Osteocyte (in vitro differentiated cells): ENCODE measurements around the gene PAX2. TPM values are rescaled to one million over a fixed set of nuclear protein-coding genes. Genes with fewer than 3 reads are reported as not detected.

Experiments
- DNase-seq: peaks from one replicate; pipeline ENCODE4 v3.0.0; 2021; ENCODE audit warnings: mixed read lengths; ENCODE audit not compliant: unreplicated experiment; ENCODE audit errors: extremely low spot score
- H3K27ac Mint-ChIP-seq: one replicate; pipeline ENCODE4 v1.8.0; 2021; ENCODE audit warnings: mild to moderate bottlenecking, mixed read lengths; ENCODE audit not compliant: unreplicated experiment
- H3K27me3 Mint-ChIP-seq: one replicate; pipeline ENCODE4 v1.8.0; 2021; ENCODE audit warnings: mixed read lengths; ENCODE audit not compliant: unreplicated experiment
- H3K36me3 Mint-ChIP-seq: one replicate; pipeline ENCODE4 v1.8.0; 2021; ENCODE audit warnings: mixed read lengths; ENCODE audit not compliant: unreplicated experiment
- H3K4me1 Mint-ChIP-seq: one replicate; pipeline ENCODE4 v1.8.0; 2021; ENCODE audit warnings: mixed read lengths; ENCODE audit not compliant: unreplicated experiment
- H3K4me3 Mint-ChIP-seq: one replicate; pipeline ENCODE4 v1.8.0; 2021; ENCODE audit warnings: mild to moderate bottlenecking, moderate library complexity, mixed read lengths; ENCODE audit not compliant: unreplicated experiment
- H3K9me3 Mint-ChIP-seq: one replicate; pipeline ENCODE4 v1.8.0; 2021; ENCODE audit warnings: mixed read lengths; ENCODE audit not compliant: unreplicated experiment
- total RNA-seq: library from RNA; stranded (reverse); gene quantifications from 2 replicates; pipeline ENCODE4 v1.2.1, GENCODE V29; 2021
- TF ChIP-seq, protein P1 (sequence below): fragments of 200-600 bp; sonication (generic); IDR thresholded peaks from 2 replicates; pipeline ENCODE4 v1.5.0; 2021; ENCODE audit warnings: antibody characterized with exemption, mild to moderate bottlenecking, moderate library complexity

The PAX2 gene
- total RNA-seq, 1 donor from 2014 or later: 0.30 TPM

DNA sequence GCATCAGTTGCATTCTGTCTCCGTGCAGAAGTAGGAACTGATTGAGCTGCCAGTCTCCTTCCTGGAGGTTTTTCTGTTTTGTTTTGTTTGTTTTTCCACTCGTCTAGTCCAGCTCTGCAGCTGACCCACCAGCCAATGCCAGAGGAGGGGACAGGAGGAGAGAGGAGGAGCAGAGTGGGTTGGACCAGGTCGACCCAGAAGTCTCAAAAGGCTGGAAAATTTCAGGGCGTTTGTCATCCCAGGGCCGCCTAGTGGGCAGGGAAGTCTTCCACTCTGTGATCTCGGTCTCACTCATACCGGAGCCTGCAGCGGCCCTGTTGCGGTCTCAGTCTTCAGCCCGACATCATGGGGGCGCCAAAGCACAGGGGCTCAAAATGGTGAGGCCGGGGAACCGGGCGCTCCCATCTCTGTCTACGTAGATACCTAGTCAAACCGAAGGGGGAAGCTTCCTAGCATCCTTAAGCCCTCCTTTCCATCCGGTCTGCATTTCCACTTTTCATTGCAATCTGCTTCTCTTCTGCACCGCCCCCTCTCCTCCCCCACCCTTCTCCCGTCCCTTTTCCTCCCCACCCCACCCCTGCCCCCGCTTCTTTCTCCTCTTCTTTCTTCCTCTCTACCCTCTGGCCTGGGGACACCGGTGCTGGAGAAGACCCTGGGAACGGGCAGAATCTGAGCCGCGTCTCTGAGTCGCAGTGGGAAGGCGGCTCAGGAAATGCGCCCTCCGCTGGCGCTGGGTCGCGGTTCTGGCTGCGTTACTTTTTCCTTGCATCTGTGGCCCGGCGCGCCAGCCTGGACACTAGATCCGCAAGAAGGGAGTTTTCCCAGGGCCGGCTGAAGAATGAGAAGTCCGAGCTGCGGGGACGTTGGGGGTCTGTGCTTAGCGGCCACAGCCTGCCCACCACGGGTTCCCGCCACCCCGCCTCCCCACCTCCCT lies 16.2 kb upstream of the PAX2 start:
- Mint-ChIP-seq H3K27ac (no peak overlapping the region), H3K4me3 (peak overlapping the region; percentile 76), H3K9me3 (no peaks in the 10 kb centered on the region), H3K4me1 (peaks cover 31% of the 10 kb centered on the region), H3K36me3 (no peaks in the 10 kb centered on the region), H3K27me3 (peaks cover 86% of the 10 kb centered on the region)
- TF ChIP-seq, protein P1, sequence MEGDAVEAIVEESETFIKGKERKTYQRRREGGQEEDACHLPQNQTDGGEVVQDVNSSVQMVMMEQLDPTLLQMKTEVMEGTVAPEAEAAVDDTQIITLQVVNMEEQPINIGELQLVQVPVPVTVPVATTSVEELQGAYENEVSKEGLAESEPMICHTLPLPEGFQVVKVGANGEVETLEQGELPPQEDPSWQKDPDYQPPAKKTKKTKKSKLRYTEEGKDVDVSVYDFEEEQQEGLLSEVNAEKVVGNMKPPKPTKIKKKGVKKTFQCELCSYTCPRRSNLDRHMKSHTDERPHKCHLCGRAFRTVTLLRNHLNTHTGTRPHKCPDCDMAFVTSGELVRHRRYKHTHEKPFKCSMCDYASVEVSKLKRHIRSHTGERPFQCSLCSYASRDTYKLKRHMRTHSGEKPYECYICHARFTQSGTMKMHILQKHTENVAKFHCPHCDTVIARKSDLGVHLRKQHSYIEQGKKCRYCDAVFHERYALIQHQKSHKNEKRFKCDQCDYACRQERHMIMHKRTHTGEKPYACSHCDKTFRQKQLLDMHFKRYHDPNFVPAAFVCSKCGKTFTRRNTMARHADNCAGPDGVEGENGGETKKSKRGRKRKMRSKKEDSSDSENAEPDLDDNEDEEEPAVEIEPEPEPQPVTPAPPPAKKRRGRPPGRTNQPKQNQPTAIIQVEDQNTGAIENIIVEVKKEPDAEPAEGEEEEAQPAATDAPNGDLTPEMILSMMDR: peak; percentile 45
- DNase-seq: no peak

DNA sequence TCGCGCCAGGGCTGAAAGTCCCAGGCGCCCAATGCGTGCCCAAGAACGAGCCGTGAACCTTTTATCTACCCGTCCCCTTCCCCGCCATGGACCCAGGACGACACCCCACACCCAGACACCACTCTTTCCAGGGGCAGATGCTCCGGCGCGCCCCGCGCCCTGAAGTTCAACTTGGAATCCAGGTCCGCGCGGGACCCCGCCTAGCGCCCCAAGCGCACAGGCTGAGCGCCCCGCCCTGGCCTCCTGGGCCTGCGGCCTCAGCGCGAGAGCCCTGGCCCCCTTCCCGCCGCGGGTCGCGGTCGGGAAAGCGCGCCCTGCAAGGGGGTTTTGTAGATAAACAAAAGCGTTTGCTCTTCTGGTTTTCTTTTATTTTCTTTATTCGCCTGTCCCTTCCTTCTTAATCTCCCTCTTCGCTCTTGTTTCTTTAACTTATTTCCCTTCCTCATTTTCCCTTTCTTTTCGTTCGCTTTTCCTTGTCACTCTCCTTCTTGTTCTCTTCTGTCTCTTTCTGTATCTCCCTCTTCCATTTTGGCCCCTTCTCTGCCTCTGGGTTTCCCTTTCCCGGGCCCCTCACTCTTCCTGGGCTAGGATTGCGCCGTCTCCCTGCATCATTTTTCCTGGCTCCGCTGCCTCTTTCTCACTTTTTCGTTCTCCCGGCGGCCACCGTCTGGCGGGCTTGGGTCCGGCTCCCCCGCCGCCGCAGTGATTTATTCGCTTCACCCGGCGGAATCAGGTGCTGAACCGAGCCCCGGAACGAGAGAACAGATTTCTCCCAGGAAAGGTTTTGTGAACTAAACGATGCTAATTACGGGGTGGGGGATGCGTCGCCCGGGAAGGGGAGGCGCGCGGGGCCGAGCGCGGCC lies 15.3 kb upstream of the PAX2 start:
- Mint-ChIP-seq H3K4me3 (peak overlapping the region; percentile 76), H3K36me3 (no peaks in the 10 kb centered on the region), H3K27ac (peak overlapping the region; percentile 13), H3K9me3 (no peaks in the 10 kb centered on the region), H3K27me3 (peaks cover 93% of the 10 kb centered on the region), H3K4me1 (peaks cover 37% of the 10 kb centered on the region)
- TF ChIP-seq, protein P1: no peak
- no peak for DNase-seq

DNA sequence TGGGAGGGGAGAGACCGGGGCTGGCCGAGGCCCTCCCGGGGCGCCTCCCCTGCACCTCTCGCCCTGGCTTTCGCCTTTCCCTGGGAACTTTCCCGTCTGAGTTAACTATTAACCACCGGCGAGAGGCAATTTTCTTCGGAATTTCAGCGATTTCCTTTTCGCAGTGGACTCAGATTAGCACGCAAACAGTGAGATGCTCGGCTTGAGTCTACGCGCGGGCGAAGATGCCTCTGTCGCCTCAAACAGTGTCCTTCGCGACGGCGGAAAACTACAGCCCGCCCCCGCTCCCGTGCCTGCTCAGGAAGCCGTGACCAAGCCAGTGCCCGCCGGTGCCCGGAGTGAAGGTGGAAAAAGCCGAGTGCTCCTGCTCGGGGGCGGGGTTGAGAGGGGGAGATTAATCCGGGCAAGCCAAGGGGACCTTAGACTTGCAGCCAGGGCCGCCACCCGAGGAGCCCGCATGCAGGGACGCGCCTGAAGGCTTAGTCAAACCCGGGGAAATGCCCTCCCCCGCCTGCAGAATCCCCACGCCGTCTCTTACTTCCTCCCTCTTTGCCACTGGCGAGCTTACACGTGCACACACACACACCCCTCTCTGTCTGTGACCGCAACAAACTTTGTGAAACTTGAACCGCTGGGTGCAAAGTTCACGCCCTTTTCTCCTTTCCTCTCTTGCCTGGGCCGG lies 14.5 kb upstream of the PAX2 start:
- H3K4me3 Mint-ChIP-seq: peak overlapping the region; percentile 76
- no peak overlapping the region for H3K27ac Mint-ChIP-seq
- H3K27me3 Mint-ChIP-seq: peaks cover 90% of the 10 kb centered on the region
- H3K9me3 Mint-ChIP-seq: no peaks in the 10 kb centered on the region
- TF ChIP-seq, protein P1: no peak
- H3K36me3 Mint-ChIP-seq: no peaks in the 10 kb centered on the region
- H3K4me1 Mint-ChIP-seq: peaks cover 41% of the 10 kb centered on the region
- no peak for DNase-seq

DNA sequence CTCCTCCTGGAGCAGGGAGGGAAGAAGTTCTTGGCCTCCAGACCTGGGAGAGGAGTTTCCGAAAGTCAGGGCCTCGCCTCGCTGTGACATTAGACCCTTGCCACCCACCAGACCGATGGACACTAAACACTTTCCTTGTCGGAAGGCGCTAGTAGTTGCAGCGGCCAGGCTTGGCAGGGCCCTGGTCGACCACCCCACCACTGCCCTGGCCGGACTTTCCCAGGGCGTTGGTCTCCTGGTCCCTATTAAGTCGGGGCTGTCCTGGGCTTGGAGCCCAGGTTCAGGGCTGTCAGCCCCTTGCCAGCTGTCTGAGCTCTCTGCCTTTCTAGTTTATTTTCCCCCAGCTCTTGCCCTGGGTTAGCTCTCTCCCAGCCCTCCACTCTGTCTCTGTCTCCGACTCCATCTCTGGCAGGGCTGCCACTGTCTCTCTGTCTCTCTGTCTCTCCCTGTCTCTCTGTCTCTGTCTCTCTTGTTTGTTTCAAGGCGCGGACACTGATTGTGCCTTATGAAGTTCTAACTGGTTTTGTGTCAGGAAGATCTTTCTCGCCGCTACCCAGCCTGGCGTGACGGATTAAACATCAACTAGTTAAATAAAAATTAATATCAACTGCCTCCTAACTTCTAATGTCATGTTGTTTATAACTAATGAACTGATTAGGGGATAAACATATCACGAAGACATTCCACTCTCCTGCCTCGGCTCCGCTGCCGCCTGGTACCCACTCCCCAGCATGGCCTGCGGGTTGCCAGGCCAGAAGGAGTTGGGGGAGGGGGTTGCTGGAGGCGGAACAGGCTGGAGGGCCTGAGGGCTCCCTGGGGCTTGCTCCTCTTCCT lies 13.8 kb upstream of the PAX2 start:
- H3K9me3 Mint-ChIP-seq: no peaks in the 10 kb centered on the region
- no peak for DNase-seq
- TF ChIP-seq, protein P1: no peak
- peak overlapping the region; percentile 76 for H3K4me3 Mint-ChIP-seq
- H3K4me1 Mint-ChIP-seq: peaks cover 41% of the 10 kb centered on the region
- no peak overlapping the region for H3K27ac Mint-ChIP-seq
- H3K27me3 Mint-ChIP-seq: peaks cover 89% of the 10 kb centered on the region
- no peaks in the 10 kb centered on the region for H3K36me3 Mint-ChIP-seq
